ENCODE measurements around the gene KRTAP20-3.

- TF ChIP-seq, protein P1, sequence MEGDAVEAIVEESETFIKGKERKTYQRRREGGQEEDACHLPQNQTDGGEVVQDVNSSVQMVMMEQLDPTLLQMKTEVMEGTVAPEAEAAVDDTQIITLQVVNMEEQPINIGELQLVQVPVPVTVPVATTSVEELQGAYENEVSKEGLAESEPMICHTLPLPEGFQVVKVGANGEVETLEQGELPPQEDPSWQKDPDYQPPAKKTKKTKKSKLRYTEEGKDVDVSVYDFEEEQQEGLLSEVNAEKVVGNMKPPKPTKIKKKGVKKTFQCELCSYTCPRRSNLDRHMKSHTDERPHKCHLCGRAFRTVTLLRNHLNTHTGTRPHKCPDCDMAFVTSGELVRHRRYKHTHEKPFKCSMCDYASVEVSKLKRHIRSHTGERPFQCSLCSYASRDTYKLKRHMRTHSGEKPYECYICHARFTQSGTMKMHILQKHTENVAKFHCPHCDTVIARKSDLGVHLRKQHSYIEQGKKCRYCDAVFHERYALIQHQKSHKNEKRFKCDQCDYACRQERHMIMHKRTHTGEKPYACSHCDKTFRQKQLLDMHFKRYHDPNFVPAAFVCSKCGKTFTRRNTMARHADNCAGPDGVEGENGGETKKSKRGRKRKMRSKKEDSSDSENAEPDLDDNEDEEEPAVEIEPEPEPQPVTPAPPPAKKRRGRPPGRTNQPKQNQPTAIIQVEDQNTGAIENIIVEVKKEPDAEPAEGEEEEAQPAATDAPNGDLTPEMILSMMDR (conservative IDR thresholded peaks at IDR 0.05; ENCODE audit: low read length): no peak
- no peak for TF ChIP-seq EZH2phosphoT487 (IDR thresholded peaks at IDR 0.05; ENCODE audit: borderline replicate concordance, low read depth, low read length)
These were observed 30.5 kb downstream of the KRTAP20-3 start for GRCh38 chr21:30672985-30673650.
